ENCODE data around the gene NTN3. TPM values are rescaled to one million over a fixed set of nuclear protein-coding genes. Genes with fewer than 3 reads are reported as not detected.

NTN3 gene
- polyA plus RNA-seq, 1 donor, result 0.75 TPM

DNA sequence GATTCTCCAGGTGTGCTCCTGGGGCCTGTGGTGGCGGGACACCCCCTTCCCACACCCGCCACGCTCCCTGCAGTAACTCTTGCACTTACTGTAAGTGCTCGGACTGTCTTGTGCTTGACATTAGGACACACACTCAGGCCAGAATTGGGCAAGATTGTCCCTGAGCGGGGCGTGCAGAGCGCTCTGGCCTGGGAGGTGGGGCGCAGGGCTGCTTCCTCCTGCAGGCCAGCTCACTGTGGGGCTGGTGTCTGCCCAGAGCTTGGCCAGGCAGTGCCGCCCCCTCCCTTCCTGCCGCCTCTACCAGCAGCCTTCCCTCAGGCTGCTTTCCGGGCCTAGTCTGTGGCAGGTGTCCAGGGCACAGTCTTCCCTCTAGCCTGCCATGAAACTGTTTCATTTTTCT, 36.6 kb downstream of the NTN3 start:
- H3K9me3 ChIP-seq (ENCODE audit: control insufficient read depth, low read depth, low read length), result no peaks in the 10 kb centered on the region
- H3K36me3 ChIP-seq (ENCODE audit: control insufficient read depth, insufficient read depth, low read length), result no peaks in the 10 kb centered on the region
- H3K4me3 ChIP-seq (ENCODE audit: low read length), result no peak overlapping the region
- WGBS (ENCODE audit: insufficient coverage, low lambda C conversion rate), result no CpG with 5 or more reads among the region's 11 CpGs
- no peak for DNase-seq
- H3K27me3 ChIP-seq (ENCODE audit: control insufficient read depth, insufficient read depth, low read length), result no peaks in the 10 kb centered on the region
- H3K4me1 ChIP-seq (ENCODE audit: control insufficient read depth, insufficient read depth, low read length), result peaks cover 24% of the 10 kb centered on the region
- H3K27ac ChIP-seq (ENCODE audit: low read length), result no peak overlapping the region

DNA sequence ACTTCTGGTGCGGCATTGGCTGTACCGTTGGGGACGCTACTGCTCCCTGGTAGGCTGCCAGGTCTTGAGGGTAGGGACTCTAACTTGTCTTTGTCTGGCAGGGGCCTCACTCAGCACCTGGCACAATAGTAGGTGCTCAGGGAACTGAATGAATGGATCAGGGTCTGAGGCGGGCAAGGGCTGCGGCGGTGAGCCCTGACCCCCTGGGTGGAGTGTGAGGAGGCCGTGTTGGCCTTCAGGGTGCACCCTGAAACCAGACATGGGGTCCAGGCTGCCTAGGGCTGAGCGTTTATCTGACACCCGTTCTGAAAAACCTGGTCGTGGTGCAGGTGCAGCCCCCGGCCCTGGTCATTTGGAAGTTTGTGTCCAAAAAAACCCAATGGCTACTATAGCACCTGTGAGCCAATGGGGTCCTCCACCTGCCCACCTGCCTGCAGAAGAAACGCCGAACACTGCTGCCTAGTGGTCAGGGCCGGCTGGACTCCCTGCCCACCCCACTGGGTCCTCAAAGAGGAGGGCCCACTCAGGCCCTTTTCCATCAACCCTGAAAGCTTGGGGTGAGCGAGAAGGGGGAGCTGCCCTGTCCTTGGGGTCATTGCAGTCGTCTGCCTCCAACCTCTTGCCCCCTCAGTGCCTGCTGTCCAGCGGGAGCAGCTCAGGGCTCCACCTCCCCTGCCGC, 37.8 kb downstream of the NTN3 start:
- peaks cover 24% of the 10 kb centered on the region for H3K4me1 ChIP-seq (ENCODE audit: control insufficient read depth, insufficient read depth, low read length)
- no peaks in the 10 kb centered on the region for H3K36me3 ChIP-seq (ENCODE audit: control insufficient read depth, insufficient read depth, low read length)
- H3K27me3 ChIP-seq (ENCODE audit: control insufficient read depth, insufficient read depth, low read length), result no peaks in the 10 kb centered on the region
- H3K9me3 ChIP-seq (ENCODE audit: control insufficient read depth, low read depth, low read length), result no peaks in the 10 kb centered on the region
- no peak overlapping the region for H3K4me3 ChIP-seq (ENCODE audit: low read length)
- WGBS (ENCODE audit: insufficient coverage, low lambda C conversion rate), result no CpG with 5 or more reads among the region's 18 CpGs
- H3K27ac ChIP-seq (ENCODE audit: low read length), result no peak overlapping the region
- no peak for DNase-seq

DNA sequence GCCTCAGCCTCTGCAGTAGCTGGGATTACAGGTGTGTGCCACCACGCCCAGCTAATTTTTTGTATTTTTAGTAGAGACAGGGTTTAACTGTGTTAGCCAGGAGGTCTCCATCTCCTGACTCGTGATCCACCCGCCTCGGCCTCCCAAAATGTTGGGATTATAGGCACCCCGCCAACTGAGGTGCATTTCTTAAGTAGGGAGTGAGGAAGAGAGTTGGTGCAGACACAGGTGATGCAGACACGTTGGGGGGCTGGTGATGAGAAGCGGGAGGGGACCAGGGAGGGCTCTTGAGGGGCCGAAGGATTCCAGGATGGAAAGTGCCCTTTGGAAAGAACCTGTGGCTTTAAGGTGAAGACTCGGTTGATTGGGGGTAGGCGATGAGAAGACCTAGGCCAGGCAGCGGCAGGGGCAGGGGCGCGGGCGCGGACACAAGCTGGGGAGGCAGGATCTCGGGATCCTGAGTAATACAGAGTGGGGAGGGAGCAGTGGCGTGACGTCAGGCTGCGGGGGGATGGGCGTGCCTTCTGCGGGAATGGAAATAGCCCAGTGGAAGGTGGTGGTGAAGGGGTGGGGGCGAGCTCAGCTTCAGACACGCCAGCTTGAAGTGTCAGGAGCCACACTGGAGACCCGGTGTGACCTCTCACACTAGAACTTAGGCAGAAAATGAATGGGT, 40.2 kb downstream of the NTN3 start:
- Histone ChIP-seq H3K27me3 (ENCODE audit: control insufficient read depth, insufficient read depth, low read length) (no peaks in the 10 kb centered on the region), H3K9me3 (ENCODE audit: control insufficient read depth, low read depth, low read length) (no peaks in the 10 kb centered on the region), H3K27ac (ENCODE audit: low read length) (no peak overlapping the region), H3K4me1 (ENCODE audit: control insufficient read depth, insufficient read depth, low read length) (peaks cover 34% of the 10 kb centered on the region), H3K36me3 (ENCODE audit: control insufficient read depth, insufficient read depth, low read length) (peaks cover 3% of the 10 kb centered on the region), H3K4me3 (ENCODE audit: low read length) (no peak overlapping the region)
- WGBS (ENCODE audit: insufficient coverage, low lambda C conversion rate), result no CpG with 5 or more reads among the region's 24 CpGs
- peak; percentile 67 to 72 for DNase-seq

DNA sequence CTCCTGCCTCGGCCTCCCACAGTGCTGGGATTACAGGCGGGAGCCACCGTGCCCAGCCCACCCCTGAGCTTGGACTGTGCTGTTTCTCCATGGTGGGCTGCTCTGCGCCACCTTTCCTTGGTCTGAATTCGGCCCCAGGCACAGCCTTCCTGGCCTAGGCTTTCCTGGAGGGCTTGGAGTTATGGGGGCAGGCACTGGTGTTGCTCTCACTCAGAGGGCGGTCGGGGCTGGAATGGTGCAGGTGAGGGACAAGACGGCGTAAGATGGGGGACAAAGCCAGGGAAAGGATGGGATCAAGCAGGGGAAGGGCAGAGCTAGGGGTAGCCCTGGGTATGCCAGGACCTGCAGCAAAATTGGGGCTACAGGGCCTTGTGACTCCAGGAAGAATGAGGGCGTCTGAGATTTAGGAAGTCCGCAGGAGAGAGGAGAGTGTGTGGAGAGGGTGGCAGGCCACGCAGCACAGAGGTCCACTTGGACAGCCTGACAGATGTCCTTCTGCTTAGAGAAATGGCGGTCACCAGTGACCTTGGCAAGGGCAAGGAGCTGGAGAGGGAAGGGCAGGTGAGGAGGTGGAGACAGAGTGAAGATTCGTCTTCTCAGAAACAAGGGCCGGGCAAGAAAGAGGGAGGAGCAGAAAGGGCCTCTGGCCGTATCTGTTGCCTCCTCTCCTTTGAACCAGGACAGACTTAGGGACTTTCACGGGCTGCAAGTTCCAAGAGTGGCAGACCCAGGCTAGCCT, 41.1 kb downstream of the NTN3 start:
- WGBS (ENCODE audit: insufficient coverage, low lambda C conversion rate), result no CpG with 5 or more reads among the region's 17 CpGs

DNA sequence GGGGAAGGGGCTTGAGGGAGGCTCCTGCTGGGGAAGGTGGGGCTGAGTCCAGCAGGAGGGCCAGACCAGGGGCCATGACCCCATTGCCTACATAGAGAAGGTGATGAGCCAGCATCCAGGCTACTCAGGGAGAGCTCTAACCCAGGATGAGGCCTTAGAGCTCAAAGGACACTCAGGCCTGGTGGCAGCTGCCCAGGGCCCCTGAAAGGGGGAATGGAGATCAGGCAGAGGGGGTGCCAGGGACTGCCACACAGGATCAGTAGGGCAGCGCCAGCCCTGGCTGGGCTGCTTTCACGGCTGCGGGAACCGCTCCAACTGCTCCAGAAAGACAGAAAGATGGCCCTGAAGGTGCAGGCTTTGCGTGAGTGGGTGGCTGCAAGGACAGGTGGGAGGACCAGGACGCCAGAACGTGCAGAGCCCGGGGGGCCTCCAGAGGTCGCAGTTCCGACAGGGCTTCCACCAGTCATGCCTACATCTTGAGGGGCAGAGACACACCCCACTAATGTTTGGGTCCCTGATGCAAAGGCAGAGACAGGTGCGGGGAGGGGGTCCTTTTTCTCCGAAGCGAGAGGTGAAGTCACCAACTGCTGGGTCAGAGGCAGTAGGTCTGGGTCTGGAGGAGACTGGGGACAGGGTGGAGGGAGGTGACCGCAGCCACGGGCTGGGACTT, 41.8 kb downstream of the NTN3 start:
- peaks cover 46% of the 10 kb centered on the region for H3K4me1 ChIP-seq (ENCODE audit: control insufficient read depth, insufficient read depth, low read length)
- H3K36me3 ChIP-seq (ENCODE audit: control insufficient read depth, insufficient read depth, low read length), result peaks cover 10% of the 10 kb centered on the region
- peak in 1 of 2 donors; percentile 59 for DNase-seq
- no CpG with 5 or more reads among the region's 15 CpGs for WGBS (ENCODE audit: insufficient coverage, low lambda C conversion rate)
- H3K27me3 ChIP-seq (ENCODE audit: control insufficient read depth, insufficient read depth, low read length), result no peaks in the 10 kb centered on the region
- H3K4me3 ChIP-seq (ENCODE audit: low read length), result peak overlapping the region; percentile 40
- peak overlapping the region; percentile 74 for H3K27ac ChIP-seq (ENCODE audit: low read length)
- no peaks in the 10 kb centered on the region for H3K9me3 ChIP-seq (ENCODE audit: control insufficient read depth, low read depth, low read length)

More for the DNA sequence above, 41.1 kb downstream of the NTN3 start:
- H3K27ac ChIP-seq (ENCODE audit: low read length), result peak overlapping the region; percentile 74
- peaks cover 43% of the 10 kb centered on the region for H3K4me1 ChIP-seq (ENCODE audit: control insufficient read depth, insufficient read depth, low read length)
- no peaks in the 10 kb centered on the region for H3K9me3 ChIP-seq (ENCODE audit: control insufficient read depth, low read depth, low read length)
- no peaks in the 10 kb centered on the region for H3K27me3 ChIP-seq (ENCODE audit: control insufficient read depth, insufficient read depth, low read length)
- H3K4me3 ChIP-seq (ENCODE audit: low read length), result no peak overlapping the region
- no peak for DNase-seq
- H3K36me3 ChIP-seq (ENCODE audit: control insufficient read depth, insufficient read depth, low read length), result peaks cover 10% of the 10 kb centered on the region

DNA sequence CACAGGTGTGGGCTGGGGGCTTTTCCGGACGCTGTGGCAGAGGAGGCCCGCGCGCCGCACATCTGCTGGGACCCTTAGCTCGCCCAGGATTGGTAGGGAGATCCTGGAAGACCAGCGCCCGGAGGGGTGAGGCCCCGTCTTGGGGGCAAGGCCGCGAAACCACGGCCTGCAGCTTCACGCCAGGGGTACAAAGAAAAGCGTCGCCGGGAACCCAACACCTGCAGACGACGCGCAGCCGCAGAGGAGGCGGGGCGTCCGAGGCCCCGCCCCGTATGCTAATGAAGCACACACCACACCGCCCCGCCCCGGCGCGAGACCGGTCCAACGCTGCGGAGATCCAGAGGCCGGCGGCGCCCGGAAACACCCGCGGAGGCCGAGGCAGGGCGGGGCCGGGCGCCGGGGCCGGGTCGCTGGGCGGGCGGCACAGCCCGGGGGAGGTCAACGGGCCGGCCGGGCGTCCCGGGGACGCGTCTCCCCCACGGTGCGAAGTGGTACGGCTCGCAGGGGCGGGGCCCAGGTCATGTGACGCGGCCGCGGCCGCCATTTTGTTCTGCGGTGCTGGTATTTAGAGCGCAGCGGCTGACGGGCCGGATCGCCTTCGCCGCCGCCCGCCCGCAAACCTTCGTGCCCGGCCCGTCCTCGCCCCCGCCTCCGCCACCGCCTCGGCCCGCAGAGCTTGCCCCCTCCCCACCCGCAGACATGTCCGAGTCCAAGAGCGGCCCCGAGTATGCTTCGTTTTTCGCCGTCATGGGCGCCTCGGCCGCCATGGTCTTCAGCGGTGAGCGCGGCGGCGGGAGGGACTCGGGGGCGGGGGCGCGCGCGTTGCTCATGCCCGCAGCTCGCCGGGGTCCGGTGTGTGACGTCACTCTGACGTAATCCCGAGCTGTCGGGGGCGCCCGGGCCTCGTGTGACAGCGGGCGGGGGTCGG, 42.6 kb downstream of the NTN3 start, which contains the start of gene ATP6V0C:
Gene ATP6V0C, plus strand, starts transcription at position 548 of the 928 bp plus-strand sequence. Its CDS starts 152 bp downstream, at position 700.
- Histone ChIP-seq H3K4me1 (ENCODE audit: control insufficient read depth, insufficient read depth, low read length) (peaks cover 54% of the 10 kb centered on the region), H3K4me3 (ENCODE audit: low read length) (peak within 1 kb of the TSS; percentile 82), H3K9me3 (ENCODE audit: control insufficient read depth, low read depth, low read length) (no peaks in the 10 kb centered on the region), H3K27me3 (ENCODE audit: control insufficient read depth, insufficient read depth, low read length) (no peaks in the 10 kb centered on the region), H3K36me3 (ENCODE audit: control insufficient read depth, insufficient read depth, low read length) (peaks cover 13% of the 10 kb centered on the region), H3K27ac (ENCODE audit: low read length) (peak within 1 kb of the TSS; percentile 90)
- DNase-seq, result peak; percentile 94 to 97
- no CpG with 5 or more reads among the region's 122 CpGs for WGBS (ENCODE audit: insufficient coverage, low lambda C conversion rate)

DNA sequence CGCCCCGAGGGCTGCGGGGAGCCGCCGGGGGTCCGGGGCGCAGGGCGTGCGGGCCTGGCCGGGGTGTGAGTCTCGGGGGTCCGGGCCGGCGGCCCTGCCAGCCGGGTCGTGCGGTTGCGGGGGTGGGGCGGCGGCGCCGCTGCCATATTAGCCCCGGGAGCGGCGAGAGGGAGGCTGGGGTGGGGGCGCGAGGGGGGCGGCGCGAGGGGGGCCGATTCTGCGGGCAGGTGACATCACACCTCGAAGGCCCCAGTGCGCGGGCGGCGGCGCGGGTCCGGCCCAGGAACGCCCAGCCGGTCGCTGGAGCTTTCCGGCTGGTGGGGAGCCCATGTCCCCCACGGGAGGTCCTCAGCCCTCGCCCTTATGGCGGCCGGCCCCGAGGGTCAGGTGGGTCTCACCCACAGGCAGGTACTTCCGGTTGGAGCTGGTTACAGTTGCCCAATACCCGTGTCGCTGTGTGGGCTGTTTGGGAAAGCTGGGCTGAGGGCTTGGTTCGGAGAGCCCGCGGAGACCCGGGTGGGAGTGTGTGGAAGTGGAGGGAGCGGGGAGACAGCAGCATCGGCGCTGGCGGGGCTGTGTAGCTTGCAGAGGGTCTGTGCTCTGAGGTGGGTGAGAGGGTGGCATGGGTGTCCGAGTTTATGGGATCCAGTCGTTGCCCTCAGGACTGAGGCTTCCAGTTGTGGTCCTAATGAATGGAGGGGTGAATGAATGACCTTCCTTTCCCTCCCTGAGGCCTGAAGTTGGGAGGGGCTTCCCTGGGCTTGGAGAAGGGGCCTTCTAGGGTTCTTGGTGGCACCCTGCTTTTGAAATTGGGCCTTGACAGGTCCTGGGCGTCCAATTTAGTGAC, 43.5 kb downstream of the NTN3 start:
- Histone ChIP-seq H3K36me3 (ENCODE audit: control insufficient read depth, insufficient read depth, low read length) (peaks cover 22% of the 10 kb centered on the region), H3K27ac (ENCODE audit: low read length) (peak overlapping the region; percentile 90), H3K4me3 (ENCODE audit: low read length) (peak overlapping the region; percentile 82), H3K27me3 (ENCODE audit: control insufficient read depth, insufficient read depth, low read length) (no peaks in the 10 kb centered on the region), H3K4me1 (ENCODE audit: control insufficient read depth, insufficient read depth, low read length) (peaks cover 62% of the 10 kb centered on the region), H3K9me3 (ENCODE audit: control insufficient read depth, low read depth, low read length) (peaks cover 6% of the 10 kb centered on the region)
- DNase-seq, result peak in 1 of 2 donors; percentile 45
- no CpG with 5 or more reads among the region's 63 CpGs for WGBS (ENCODE audit: insufficient coverage, low lambda C conversion rate)

DNA sequence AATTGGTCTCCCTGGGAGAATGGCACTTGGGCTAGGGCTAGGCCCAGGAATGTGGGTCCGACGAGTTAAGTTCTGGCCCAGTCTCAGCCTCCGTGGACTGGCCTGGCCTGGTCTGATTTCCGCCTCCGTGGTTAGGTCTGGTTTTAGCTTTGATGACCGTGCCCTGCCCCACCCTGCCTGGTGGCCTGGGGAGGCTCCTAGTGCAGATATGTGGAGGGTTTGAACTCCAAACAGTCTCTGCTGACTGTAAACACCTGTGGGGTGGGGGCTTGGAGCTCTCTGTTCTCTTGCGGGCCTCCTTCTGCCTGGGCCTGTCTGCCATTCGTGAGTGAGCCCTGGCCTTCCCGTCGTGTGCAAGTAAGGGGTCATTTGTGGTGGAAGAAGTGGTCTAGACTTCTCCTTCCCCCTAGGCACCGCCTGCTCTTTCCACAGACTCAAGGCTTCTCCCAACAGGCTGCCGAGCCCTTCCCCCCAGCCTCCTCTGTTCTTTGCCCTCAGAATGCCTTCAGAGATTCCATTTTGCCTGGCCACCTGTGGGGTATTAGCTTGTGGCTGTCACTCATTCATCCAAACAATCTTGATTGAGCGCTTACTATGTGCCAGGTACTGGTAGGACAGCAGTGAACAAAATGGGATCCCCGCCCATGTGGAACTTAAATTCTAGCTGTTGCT, 44.2 kb downstream of the NTN3 start:
- Histone ChIP-seq H3K9me3 (ENCODE audit: control insufficient read depth, low read depth, low read length) (peaks cover 6% of the 10 kb centered on the region), H3K36me3 (ENCODE audit: control insufficient read depth, insufficient read depth, low read length) (peaks cover 23% of the 10 kb centered on the region), H3K4me1 (ENCODE audit: control insufficient read depth, insufficient read depth, low read length) (peaks cover 63% of the 10 kb centered on the region), H3K27me3 (ENCODE audit: control insufficient read depth, insufficient read depth, low read length) (no peaks in the 10 kb centered on the region), H3K4me3 (ENCODE audit: low read length) (peak overlapping the region; percentile 82), H3K27ac (ENCODE audit: low read length) (peak overlapping the region; percentile 84)
- WGBS (ENCODE audit: insufficient coverage, low lambda C conversion rate), result no CpG with 5 or more reads among the region's 14 CpGs
- DNase-seq, result peak in 1 of 2 donors; percentile 59
